Smooth muscle cell of the brain vasculature (primary cell): ENCODE measurements around the gene METTL8.
A peak's percentile ranks its signal among the peaks of the same experiment; 100 is the strongest.

Experiments used
- DNase-seq: peaks from one replicate; pipeline ENCODE4 v3.0.0-alpha.2; 2012; ENCODE audit warnings: low read depth, low spot score

METTL8 gene

GRCh38 chr2:171346723-171347557, 86.8 kb downstream of the METTL8 start:
- DNase-seq = no peak

- no peak for DNase-seq
Observed at GRCh38 chr2:171345971-171346722, 87.6 kb downstream of the METTL8 start.

DNA sequence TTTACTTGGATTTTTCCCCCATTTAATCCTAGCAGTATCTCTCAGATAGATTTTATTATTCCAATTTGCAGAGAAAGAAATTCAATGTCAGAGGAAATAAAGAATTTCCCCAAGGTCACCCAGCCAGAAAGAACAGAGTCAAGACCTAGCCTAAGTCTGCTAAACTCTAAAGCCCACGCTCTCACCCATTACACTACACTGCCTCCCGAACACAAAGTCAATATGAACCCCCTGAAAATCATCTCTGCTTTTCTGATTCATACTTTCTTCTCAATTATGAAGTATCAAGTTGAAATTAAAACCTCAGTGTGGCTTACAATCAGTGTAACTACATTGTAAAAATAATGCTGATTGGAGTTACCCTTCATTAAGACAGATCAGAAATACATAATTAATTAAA, 89.6 kb downstream of the METTL8 start:
- DNase-seq = no peak

GRCh38 chr2:171342067-171342413, 91.8 kb downstream of the METTL8 start:
- no peak for DNase-seq

DNA sequence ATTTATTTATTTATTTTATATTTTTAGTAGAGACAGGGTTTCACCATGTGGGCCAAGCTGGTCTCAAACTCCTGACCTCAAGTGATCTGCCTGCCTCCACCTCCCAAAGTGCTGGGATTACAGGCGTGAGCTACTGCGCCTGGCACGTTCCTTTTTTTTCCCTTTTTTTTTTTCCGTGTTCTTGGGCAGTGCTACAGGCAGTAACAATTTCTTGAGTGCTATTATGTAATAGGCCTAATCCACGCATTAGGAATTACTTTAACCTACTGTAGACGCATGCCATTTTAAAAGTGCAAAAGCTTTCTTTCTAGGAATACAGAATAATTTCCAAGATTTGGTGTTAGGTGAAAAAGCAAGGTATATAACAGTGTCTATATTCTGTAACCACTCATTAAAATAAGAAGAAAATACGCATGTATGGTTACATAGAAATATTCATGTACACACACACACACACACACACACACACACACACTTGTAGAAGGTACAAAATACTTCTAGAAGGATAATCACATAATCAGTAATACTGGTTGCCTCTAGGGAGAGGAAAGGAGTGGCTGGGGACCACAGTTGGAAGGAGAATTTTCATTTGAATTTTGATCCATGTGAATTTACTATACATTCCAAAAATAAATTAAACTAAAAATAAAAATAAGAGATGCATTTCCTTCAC, 92.3 kb downstream of the METTL8 start:
- DNase-seq = no peak

- no peak for DNase-seq
Observed at GRCh38 chr2:171334946-171335345, 98.8 kb downstream of the METTL8 start.

- no peak for DNase-seq
Observed at GRCh38 chr2:171334171-171334570, 99.6 kb downstream of the METTL8 start.

DNA sequence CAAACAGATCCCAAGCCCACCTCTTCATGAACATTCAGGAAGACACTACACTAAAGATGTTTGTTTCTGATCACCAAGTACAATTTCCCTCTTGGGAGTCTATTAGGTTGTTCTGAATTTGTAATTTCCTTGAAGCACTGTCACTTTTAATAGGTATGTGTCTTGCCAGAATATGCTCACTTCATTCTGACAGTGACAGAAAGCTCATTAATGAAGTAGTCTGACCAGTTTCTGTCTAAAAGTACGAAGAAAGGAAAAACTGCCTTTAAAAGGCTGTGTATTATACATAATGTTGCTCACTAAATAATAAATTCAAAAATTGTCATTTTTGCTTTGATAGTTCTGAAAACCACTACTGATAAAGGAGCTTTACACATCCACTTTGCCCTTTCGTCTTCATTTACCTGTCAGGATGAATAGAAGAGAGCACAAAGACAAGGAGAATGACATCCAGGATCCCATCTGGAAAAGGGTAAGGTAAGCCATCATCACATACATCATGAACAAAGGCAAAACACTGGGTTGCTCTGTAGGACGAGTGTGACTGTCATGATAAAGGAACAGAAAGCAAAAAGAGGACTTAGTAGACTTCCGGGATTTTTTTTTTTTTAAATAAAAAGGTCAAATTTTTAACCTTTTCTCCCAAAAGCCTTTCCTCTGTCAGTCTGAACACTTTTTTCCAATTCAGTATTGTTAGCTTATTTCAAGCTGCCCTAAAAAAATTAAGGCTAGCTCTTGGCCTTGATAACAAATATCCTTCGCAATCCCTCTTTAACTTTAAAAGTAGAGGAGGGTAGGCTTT, 103.4 kb downstream of the METTL8 start:
- DNase-seq = no peak

GRCh38 chr2:171327043-171327496, 106.7 kb downstream of the METTL8 start:
- peak; percentile 46 for DNase-seq

GRCh38 chr2:171325886-171326585, 107.8 kb downstream of the METTL8 start:
- no peak for DNase-seq

- DNase-seq = no peak
Observed at GRCh38 chr2:171323971-171324528, 109.7 kb downstream of the METTL8 start.

DNA sequence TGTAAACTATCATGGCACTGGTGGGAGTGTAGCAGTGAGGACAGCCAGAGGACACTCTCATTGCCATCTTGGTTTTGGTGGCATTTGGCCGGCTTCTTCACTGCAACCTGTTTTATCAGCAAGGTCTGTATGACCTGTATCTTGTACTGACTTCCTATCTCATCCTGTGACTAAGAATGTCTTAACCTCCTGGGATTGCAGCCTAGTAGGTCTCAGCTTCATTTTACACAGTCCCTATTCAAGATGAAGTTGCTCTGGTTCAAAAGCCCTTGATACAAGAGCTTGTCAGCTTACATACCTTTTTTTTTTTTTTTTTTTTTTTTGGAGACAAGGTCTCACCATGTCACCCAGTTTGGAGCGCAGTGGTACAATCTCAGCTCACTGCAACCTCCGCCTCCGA, 110.9 kb downstream of the METTL8 start:
- no peak for DNase-seq

GRCh38 chr2:171320731-171321130, 113.1 kb downstream of the METTL8 start:
- DNase-seq = no peak

DNA sequence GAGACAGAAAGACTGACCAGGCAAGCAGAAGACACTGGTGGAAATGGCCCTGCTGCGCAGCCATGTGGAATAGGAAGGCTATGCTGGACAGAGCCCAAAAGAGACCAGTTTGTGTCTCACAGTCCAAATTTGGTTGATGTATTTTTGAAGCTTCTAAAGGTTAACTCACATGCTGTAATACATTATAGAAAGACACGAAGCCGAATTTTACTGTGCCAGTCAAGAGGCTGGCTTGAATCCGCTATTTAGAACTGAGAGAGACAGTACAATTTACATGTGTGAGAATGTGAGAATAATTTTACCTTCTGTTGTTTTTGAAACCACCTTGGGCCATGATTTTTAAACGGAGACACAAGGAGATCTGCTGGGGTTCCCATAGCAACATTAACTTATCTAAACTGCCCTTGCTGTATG, 113.6 kb downstream of the METTL8 start:
- no peak for DNase-seq

DNA sequence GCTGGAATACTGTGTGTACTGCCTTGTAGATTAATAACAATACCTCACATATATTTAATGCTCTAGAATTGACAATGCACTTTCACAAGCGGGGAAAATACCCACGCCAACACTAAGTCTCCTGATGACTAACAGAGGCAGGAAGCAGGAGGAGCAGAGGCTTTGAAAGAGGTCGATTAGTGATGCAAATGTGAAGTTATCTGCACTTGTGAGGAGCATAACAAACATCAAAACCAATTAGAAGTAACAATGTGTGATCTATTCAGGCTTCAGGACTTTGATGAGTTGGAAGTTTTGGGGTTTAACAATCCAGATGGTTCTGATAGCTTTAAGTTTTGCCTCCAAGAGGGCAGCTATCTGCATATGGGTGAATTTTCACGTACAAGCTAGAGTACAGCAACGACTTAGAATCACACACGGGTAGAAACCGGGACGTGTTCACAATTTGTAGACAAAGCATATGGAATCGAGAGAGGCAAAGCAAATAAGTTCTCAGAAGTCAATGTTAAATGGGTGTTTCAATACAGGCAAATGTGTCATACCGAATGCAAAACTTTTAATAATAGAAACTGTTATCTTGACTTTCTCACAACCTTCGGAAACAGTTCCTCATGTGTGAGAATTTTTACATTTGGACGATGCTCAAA, 114.5 kb downstream of the METTL8 start:
- no peak for DNase-seq

GRCh38 chr2:171318463-171318934, 115.3 kb downstream of the METTL8 start:
- no peak for DNase-seq

DNA sequence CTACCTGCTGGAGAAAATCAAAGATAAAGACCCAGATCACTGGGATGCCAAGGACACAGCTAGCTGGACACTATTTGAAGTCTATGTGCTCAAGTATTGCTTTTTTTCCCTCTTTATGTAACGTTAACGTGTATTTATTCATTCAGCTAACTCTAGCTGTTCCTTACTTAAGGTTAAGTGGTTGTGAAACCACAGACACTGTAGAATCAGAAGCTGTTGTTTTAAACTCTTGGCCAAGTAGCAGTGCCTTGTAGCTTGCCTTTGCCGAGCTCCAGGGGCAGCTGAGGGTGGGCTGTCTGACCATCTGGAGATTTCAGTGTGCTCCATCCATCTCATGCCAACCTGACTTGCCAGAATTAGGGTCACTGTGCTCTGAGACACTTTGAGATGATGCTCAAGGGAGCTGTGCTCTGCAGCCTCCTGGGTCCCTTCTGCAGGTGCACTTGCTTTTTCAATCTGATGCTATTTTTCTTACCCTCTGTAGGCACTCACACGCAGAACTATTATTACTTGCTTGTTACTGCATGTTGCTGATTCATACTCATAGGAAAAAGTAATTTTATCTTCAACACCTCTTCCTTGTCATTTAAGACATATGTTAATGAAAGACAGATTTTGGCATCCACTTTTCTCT, 116.2 kb downstream of the METTL8 start:
- no peak for DNase-seq

DNA sequence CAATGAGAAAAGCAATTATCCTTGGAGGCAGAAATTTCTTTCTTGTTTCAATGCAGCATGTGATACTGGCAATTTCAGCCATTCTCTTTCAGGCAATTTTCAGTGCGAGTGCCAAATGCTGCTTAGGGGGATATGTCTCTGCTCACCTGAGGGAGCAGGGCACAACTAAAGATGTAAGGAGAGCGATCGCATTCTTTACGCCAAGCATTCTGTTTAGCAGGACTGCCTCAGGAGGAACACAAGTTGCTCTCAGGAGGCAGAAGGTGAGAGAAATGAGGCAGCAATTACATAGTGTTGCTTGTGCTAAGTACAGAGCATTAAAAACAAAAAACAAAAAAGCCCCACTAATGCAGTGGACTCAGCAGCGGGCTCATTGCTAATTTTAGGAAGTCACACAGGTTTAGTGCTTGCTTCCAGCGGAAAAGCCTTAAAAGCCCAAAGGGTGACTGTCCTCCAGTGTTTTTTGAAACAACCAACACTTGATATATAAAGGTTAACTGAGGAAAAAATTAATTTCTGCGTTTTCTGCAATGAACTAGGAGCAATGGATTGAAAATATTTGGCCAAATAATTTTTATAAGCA, 116.9 kb downstream of the METTL8 start:
- no peak for DNase-seq

- DNase-seq = no peak
Observed at GRCh38 chr2:171316220-171316619, 117.6 kb downstream of the METTL8 start.
